ENCODE results near the gene TGFBRAP1.
"Not testable (repeated sequence)": the region's sequence is repeated elsewhere in the genome, so short reads cannot be mapped to it uniquely, and the experiment has no call there.

Gene TGFBRAP1

GRCh38 chr2:105269426-105269825 is 60.1 kb downstream of the TGFBRAP1 start:
- no peak for DNase-seq

GRCh38 chr2:105262651-105263091 is 66.9 kb downstream of the TGFBRAP1 start:
- no peak for DNase-seq

DNA sequence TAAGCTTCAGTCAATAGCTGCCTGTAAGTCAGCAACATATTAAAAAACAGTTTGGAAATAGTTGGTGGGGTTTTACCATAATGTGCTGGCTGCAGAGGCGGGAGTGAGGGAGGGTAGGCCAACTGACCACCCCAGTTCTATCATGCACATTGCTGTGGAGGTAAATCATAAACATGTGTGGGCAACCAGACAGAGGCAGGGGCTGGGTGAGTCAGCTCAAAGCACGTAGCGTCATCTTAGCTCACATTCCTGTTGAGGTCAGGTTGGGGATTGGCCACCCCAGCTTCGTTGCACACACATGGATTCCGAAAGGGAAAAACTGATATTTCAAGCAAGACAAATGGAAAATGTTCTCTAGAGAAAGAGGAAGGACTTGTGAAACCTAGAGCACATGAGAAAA is 68.5 kb downstream of the TGFBRAP1 start:
- no peak for DNase-seq

GRCh38 chr2:105258835-105259350 is 70.6 kb downstream of the TGFBRAP1 start:
- no peak for DNase-seq

DNA sequence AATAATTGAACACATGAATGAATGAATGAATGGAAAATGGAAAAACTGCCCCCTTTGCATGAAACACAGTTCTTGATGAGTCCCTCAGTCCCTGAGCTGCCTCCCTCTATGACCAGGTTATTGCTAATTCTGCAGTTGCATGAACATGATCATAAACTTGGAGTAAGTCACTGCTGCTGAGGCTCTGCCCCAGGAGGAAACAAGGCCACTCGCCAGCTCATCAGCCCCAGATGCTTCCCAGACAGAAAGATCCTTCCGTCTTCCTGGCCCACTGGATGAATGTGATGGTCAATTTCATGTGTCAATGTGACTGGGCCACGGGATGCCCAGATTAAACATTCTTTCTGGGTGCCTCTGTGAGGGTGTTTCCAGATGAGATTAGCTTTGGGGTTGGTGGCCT is 71.6 kb downstream of the TGFBRAP1 start:
- no peak for DNase-seq

GRCh38 chr2:105256431-105257047 is 73.0 kb downstream of the TGFBRAP1 start:
- DNase-seq: no peak

- DNase-seq: no peak
Observed at GRCh38 chr2:105255979-105256378, 73.6 kb downstream of the TGFBRAP1 start.

DNA sequence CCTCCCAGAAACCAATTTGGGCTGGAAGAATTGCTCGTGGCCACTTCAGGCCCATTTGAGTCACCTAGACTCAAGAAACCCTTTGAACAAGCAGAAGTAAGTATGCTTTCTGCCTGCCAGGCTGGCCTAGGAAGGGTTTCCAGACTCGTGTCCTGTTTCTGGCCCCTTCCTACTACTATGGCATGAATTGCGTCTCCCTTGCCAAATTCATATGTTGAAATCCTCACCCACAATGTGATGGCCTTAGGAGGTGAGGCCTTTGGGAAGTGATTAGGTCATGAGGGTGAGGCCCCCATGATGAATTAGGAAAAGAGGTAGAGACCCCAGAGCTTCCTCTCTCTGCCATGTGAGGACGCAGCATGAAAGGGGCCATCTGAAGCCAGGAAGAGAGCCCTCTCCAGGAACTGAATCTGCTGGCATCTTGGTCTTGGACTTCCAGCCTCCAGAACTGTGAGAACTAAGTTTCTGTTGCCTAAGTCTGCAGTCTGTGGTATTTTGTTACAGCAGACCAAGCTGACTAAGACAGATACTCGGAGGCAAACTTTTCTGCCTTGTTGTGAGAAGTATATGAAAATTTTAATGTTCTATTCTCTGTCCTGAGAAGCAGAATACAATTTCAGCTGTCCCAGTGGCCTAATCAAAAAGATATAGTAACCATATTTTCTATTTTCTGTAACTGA is 74.9 kb downstream of the TGFBRAP1 start:
- no peak for DNase-seq

- DNase-seq: no peak
Observed at GRCh38 chr2:105252271-105252670, 77.3 kb downstream of the TGFBRAP1 start.

DNA sequence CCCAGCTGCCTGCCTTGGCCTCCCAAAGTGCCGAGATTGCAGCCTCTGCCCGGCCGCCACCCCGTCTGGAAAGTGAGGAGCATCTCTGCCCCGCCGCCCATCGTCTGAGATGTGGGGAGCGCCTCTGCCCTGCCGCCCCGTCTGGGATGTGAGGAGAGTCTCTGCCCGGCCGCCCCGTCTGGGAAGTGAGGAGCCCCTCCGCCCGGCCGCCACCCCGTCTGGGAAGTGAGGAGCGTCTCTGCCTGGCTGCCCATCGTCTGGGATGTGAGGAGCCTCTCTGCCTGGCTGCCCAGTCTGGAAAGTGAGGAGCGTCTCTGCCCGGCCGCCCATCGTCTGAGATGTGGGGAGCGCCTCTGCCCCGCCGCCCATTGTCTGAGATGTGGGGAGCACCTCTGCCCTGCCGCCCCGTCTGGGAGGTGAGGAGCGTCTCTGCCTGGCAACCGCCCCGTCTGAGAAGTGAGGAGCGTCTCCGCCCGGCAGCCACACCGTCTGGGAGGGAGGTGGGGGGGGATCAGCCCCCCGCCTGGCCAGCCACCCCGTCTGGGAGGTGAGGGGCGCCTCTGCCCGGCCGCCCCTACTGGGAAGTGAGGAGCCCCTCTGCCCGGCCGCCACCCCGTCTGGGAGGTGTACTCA is 78.4 kb downstream of the TGFBRAP1 start:
- not testable (repeated sequence) for DNase-seq

DNA sequence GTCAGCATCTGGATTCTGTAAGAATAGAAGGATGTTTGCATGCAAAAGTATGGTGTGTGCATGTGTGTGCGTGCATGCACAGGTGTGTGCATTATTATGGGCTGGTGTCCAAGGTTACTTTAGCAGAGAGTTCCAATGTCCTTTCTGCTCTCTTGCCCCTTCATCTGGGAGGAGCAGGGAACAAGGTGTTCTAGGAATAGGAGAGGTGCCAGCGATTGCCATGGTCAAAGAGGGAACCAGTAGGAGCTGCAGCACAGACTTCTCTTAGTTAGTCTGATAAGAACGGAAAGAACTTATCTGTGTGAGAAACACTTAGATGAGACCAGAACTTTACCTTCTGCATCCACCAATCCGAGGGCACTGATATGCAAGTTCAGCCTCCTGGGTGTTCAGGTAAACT is 79.6 kb downstream of the TGFBRAP1 start:
- no peak for DNase-seq

DNA sequence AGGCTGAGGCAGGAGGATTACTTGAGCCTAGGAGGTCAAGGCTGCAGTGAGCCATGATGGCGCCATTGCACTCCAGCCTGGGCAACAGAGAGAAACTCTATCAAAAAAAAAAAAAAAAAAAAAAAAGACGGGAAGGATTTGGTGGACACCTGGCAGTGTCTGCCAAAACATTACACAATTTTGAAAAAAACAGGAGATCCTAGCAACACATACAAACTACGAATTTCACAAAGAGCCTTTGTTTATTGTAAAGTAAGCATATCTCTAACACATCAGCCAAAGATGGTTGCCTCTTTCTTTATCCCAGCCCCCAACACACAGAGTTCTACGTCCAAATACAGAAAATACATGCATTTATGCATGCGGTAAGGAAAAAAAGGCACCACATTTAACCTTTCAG is 80.4 kb downstream of the TGFBRAP1 start:
- DNase-seq: no peak

DNA sequence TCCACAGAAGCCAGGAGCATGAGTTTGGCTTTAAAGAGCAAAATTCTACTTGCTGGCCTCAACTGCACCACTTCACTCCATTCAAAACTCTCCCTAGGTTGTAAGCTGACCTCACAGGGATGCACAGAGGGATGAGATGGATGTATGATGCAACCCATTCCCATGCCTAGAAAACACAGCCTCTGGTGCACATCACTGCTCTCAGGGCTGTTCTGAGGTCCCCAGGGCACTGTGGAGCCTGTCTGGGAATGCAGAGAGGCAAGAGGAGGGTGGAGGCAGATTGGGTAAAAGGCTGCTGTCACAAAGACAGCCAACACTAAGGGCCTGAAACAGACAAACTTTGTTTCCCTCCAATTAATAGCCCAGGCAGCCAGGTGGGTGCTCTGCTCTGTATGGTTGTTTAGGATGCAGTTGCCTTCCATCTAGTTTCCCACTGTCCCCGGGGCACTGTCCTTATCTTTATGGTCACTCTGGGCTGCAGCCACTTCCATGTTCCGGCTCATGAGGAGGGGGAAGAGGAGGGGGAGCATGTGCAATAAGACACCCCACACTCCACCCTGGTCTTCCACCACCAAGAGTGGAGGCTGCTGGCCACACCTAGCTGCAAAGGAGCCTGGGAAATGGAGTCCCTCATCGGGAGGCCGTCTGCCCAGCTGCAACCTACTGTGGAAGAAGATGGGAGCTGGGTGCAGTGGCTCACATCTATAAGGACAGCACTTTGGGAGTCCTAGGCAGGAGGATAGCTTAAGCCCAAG is 81.0 kb downstream of the TGFBRAP1 start:
- no peak for DNase-seq

DNA sequence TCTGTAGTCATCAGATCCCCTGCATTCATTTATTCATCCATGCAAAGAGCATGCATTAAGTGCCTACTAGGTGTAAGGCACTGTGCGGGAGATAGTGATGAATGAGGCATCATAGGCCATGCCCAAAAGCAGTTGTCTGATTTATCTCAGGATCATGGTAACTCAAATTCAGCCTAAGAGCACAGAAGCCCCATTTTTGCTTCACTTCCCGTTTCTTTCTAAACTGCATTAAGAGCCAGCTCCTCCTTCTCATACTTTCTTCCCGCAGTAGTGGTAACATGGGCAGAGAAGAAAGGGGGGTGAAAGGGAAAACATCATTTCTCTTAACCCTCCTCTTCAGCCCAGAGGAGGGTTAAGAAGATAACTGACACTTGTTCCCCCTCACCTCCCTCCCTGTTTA is 85.1 kb downstream of the TGFBRAP1 start:
- no peak for DNase-seq

GRCh38 chr2:105243961-105244360 is 85.6 kb downstream of the TGFBRAP1 start:
- no peak for DNase-seq

DNA sequence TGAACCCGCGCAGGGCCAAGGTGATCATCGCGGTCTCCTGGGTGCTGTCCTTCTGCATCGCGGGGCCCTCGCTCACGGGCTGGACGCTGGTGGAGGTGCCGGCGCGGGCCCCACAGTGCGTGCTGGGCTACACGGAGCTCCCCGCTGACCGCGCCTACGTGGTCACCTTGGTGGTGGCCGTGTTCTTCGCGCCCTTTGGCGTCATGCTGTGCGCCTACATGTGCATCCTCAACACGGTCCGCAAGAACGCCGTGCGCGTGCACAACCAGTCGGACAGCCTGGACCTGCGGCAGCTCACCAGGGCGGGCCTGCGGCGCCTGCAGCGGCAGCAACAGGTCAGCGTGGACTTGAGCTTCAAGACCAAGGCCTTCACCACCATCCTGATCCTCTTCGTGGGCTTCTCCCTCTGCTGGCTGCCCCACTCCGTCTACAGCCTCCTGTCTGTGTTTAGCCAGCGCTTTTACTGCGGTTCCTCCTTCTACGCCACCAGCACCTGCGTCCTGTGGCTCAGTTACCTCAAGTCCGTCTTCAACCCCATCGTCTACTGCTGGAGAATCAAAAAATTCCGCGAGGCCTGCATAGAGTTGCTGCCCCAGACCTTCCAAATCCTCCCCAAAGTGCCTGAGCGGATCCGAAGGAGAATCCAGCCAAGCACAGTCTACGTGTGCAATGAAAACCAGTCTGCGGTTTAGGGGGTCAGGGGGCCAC is 87.1 kb downstream of the TGFBRAP1 start:
- DNase-seq: no peak

- no peak for DNase-seq
Observed at GRCh38 chr2:105241443-105241842, 88.1 kb downstream of the TGFBRAP1 start, which contains the start of gene GPR45. Gene GPR45, plus strand, starts transcription at chr2:105241743. Its CDS starts 116 bp downstream, at chr2:105241859.

DNA sequence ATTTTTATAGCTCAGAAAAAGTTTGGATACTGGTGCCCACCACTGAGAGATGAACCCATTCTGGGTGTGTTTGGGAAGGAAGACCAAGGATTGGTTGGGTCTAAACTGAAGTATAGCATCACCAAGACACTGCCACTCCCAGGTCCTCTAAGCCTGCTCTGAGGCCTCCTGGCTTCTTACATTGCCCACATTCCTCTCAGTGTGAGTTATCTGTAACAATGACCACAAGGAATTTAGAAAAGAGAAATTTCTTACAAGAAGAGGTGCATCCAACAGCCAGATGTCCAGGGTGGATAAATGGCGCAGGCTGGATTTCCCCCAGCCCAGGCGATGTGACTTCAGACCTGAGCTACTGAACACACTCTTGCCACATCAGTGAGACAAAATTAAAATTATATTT is 89.6 kb downstream of the TGFBRAP1 start:
- no peak for DNase-seq

DNA sequence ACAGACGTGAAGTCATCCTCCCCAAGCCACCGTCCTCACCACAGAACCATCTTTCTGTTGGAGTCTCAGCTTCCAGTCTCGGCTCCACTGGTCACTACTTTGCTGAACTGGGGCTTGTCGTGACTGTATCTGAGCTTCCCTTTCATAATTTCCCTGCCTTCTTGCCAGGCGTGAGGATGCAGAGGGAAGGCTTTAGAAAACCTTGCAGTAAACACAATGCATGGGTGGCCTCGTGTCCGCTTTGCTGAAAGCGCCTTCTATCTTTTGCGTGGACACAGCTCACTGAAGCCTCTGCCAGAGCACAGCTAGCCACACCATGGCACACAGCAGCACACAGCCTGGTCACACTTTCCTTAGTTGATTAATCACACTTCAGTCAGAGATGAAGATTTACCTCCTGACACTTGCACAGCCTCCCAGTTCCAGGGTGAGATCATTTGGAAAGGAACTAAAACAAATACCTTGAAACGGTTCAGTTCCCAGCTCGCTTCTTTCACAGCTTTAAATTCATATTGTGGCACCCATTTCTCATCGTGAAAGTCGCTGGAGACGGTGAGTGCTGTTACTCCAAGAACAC is 90.8 kb downstream of the TGFBRAP1 start:
- DNase-seq: no peak

GRCh38 chr2:105237045-105237765 is 92.3 kb downstream of the TGFBRAP1 start:
- DNase-seq: no peak

- DNase-seq: no peak
Observed at GRCh38 chr2:105236060-105236424, 93.5 kb downstream of the TGFBRAP1 start.

Measured in CD4-positive, alpha-beta T cell treated with Interleukin-6 for 4 hours (primary cell).